Endothelial cell of umbilical vein (primary cell): ENCODE results near the gene KLK3. TPM values are rescaled to one million over a fixed set of nuclear protein-coding genes. Genes with fewer than 3 reads are reported as not detected.

Source experiments
- BruUV-seq: library from RNA; stranded (reverse); fragments of 400-500 nt; replicated peaks from 2 replicates; lab custom pipeline; 2021; lab: Mats Ljungman, UMichigan
- CTCF ChIA-PET: fragments of 300-600, 350-600 bp; sonication (Branson Sonifier 250); formaldehyde crosslinking; loops from one replicate; lab custom pipeline; 2021; ENCODE audit warnings: antibody characterized with exemption, inconsistent platforms; lab: Charles Lee
- POLR2A ChIA-PET: fragments of 300-600, 350-600 bp; sonication (Branson Sonifier 250); formaldehyde crosslinking; loops from one replicate; lab custom pipeline; 2021; ENCODE audit warnings: antibody characterized with exemption, inconsistent platforms; lab: Charles Lee
- DNase-seq: peaks from one replicate; pipeline ENCODE4 v3.0.0-alpha.2; 2011; ENCODE audit warnings: low read depth, low spot score
- FAIRE-seq: peaks from 2 replicates; lab custom pipeline; 2011; peaks lifted over from hg19 to GRCh38; lab: Jason Lieb, UNC
- H2AFZ ChIP-seq: 2 replicates; pipeline ENCODE4 v1.6.0; 2012; ENCODE audit warnings: low read depth, low read length, control low read depth, inconsistent platforms
- H3K27ac ChIP-seq: 2 replicates; pipeline ENCODE4 v1.5.1; 2011; ENCODE audit warnings: low read depth, mild to moderate bottlenecking, control low read depth, low read length, moderate library complexity; ENCODE audit not compliant: insufficient read depth
- H3K27me3 ChIP-seq, 2 experiments: 2 replicates each; pipeline versions ENCODE4 v1.6.0 to v1.6.1; 2011; ENCODE audit warnings: low read length in 2 of 2, mixed read lengths in 1 of 2; ENCODE audit not compliant: control insufficient read depth in 2 of 2, insufficient read depth in 2 of 2
- H3K36me3 ChIP-seq, 2 experiments: 2 replicates in 1 of 2; 3 replicates in 1 of 2; pipeline ENCODE4 v1.5.1; 2011; ENCODE audit warnings: low read length in 2 of 2, mild to moderate bottlenecking in 1 of 2, moderate library complexity in 1 of 2; ENCODE audit not compliant: control insufficient read depth in 2 of 2, insufficient read depth in 2 of 2; ENCODE audit errors: extremely low read depth in 1 of 2
- H3K4me1 ChIP-seq: 3 replicates; pipeline ENCODE4 v1.5.1; 2011; ENCODE audit warnings: mild to moderate bottlenecking, low read length; ENCODE audit not compliant: control insufficient read depth, insufficient read depth; ENCODE audit errors: extremely low read depth
- H3K4me2 ChIP-seq: 2 replicates; pipeline ENCODE4 v1.6.1; 2011; ENCODE audit warnings: low read length, control low read depth, mixed read lengths; ENCODE audit not compliant: insufficient read depth
- H3K4me3 ChIP-seq, 3 experiments: fragments of 200-600 bp in 1 of 3; sonication (generic), shearing (Covaris generic) in 1 of 3; replicated peaks in 1 of 3; 2 replicates each; pipeline ENCODE4 v1.5.1; 2011 to 2016; ENCODE audit warnings: control low read depth in 3 of 3, low read length in 3 of 3, mild to moderate bottlenecking in 2 of 3, inconsistent platforms in 1 of 3, low read depth in 1 of 3, moderate library complexity in 1 of 3; ENCODE audit not compliant: insufficient read depth in 1 of 3
- H3K79me2 ChIP-seq: 2 replicates; pipeline ENCODE4 v1.6.0; 2012; ENCODE audit warnings: low read length, inconsistent platforms; ENCODE audit not compliant: control insufficient read depth, insufficient read depth
- H3K9ac ChIP-seq: replicated peaks from 2 replicates; pipeline ENCODE3; 2011; ENCODE audit warnings: low read length, control low read depth; ENCODE audit not compliant: insufficient read depth; ENCODE audit errors: extremely low read depth
- H3K9me1 ChIP-seq: replicated peaks from 3 replicates; pipeline ENCODE4 v1.6.0; 2011; ENCODE audit warnings: mild to moderate bottlenecking, low read length; ENCODE audit not compliant: control insufficient read depth, insufficient read depth; ENCODE audit errors: extremely low read depth
- H3K9me3 ChIP-seq: replicated peaks from 2 replicates; pipeline ENCODE4 v1.5.1; 2012; ENCODE audit warnings: low read length, inconsistent platforms; ENCODE audit not compliant: control insufficient read depth, insufficient read depth
- H4K20me1 ChIP-seq: replicated peaks from 2 replicates; pipeline ENCODE3; 2011; ENCODE audit warnings: mild to moderate bottlenecking, low read length; ENCODE audit not compliant: control insufficient read depth, insufficient read depth; ENCODE audit errors: extremely low read depth
- CTCF ChIP-seq, 2 donors: IDR thresholded peaks; 1 replicate in 1 of 2; 2 replicates in 1 of 2; pipeline ENCODE4 v1.5.1; 2011; ENCODE audit warnings: low read length in 2 of 2, mild to moderate bottlenecking in 2 of 2, moderate library complexity in 2 of 2, control low read depth in 1 of 2, inconsistent platforms in 1 of 2, low read depth in 1 of 2; ENCODE audit not compliant: insufficient read depth in 1 of 2; ENCODE audit errors: extremely low read depth in 1 of 2
- EZH2 ChIP-seq: IDR thresholded peaks from 2 replicates; pipeline ENCODE4 v1.6.1; 2012; ENCODE audit warnings: borderline replicate concordance, low read depth, mild to moderate bottlenecking, moderate library complexity, low read length, inconsistent platforms; ENCODE audit not compliant: severe bottlenecking
- FOS ChIP-seq: IDR thresholded peaks from 2 replicates; pipeline ENCODE4 v1.6.1; 2011; ENCODE audit warnings: mild to moderate bottlenecking, low read length, moderate library complexity, borderline replicate concordance; ENCODE audit not compliant: insufficient read depth
- GATA2 ChIP-seq: IDR thresholded peaks from 2 replicates; pipeline ENCODE4 v1.7.0; 2011; ENCODE audit warnings: low read depth, mild to moderate bottlenecking, moderate library complexity, mixed read lengths, low read length; ENCODE audit not compliant: insufficient read length, insufficient read depth
- JUN ChIP-seq: IDR thresholded peaks from 2 replicates; pipeline ENCODE4 v1.6.1; 2011; ENCODE audit warnings: borderline replicate concordance, low read depth; ENCODE audit not compliant: insufficient read length, insufficient read depth
- MAX ChIP-seq: IDR thresholded peaks from 2 replicates; pipeline ENCODE4 v1.6.1; 2011; ENCODE audit not compliant: insufficient read depth, insufficient read length
- MYC ChIP-seq: IDR thresholded peaks from one replicate; pipeline ENCODE4 v1.6.1; 2011; ENCODE audit warnings: mild to moderate bottlenecking, low read depth, low read length
- POLR2A ChIP-seq: IDR thresholded peaks from 2 replicates; pipeline ENCODE4 v1.6.1; 2012; ENCODE audit warnings: low read depth, mild to moderate bottlenecking, control low read depth, low read length
- POLR2AphosphoS5 ChIP-seq: IDR thresholded peaks from 2 replicates; pipeline ENCODE4 v1.6.1; 2012; ENCODE audit warnings: low read depth, mild to moderate bottlenecking, control low read depth, low read length, moderate library complexity; ENCODE audit not compliant: insufficient read depth
- dilution Hi-C: fragments of 300-500 bp; cut with MboI; formaldehyde crosslinking; loops from one replicate; pipeline ENCODE4 v1.15.0; 2019; ENCODE audit warnings: low sequenced_read_pairs; ENCODE audit not compliant: extremely low pct_ligation_motif_present
- intact Hi-C: fragments of 100-400 bp; cut with micrococcal nuclease; formaldehyde crosslinking; loops from one replicate; pipeline ENCODE4 v1.10.0; 2022
- polyA plus RNA-seq, 4 experiments: library from polyadenylated mRNA; depleted of rRNA in 3 of 4; stranded (reverse) in 3 of 4; unstranded in 1 of 4; fragments of >200 nt; gene quantifications; 2 replicates each; pipeline versions ENCODE4 v1.2.1 to v1.2.3, GENCODE V29; 2011 to 2012; ENCODE audit warnings: missing spikeins in 1 of 4
- total RNA-seq: library from RNA; stranded (reverse); gene quantifications from 2 replicates; pipeline ENCODE4 v1.2.3, GENCODE V29; 2021

Gene KLK3
- total and polyA plus RNA-seq, 2 donors (not counting 3 experiments of a cell fraction or from before 2014, with no cell fraction given) = not detected

GRCh38 chr19:50826492-50827240 lies 28.0 kb upstream of the KLK3 start:
- TF ChIP-seq POLR2A (no peak), POLR2AphosphoS5 (no peak), CTCF (IDR thresholded peaks at IDR 0.05; ENCODE audit: extremely low read depth in 1 of 2, insufficient read depth in 1 of 2, low read depth in 1 of 2, low read length in 2 of 2) (no peak), MYC (no peak), EZH2 (no peak), MAX (no peak), GATA2 (no peak), FOS (no peak), JUN (no peak)
- BruUV-seq = no TSS peak
- Histone ChIP-seq H3K27ac (no peak overlapping the region), H4K20me1 (no peaks in the 10 kb centered on the region), H3K9me1 (no peaks in the 10 kb centered on the region), H3K36me3 (no peaks in the 10 kb centered on the region), H2AFZ (no peak overlapping the region), H3K79me2 (no peaks in the 10 kb centered on the region), H3K4me1 (no peaks in the 10 kb centered on the region), H3K9ac (no peak overlapping the region), H3K9me3 (no peaks in the 10 kb centered on the region), H3K27me3 (no peaks in the 10 kb centered on the region), H3K4me3 (no peak overlapping the region), H3K4me2 (no peak overlapping the region)
- DNase-seq = no peak
- POLR2A ChIA-PET = no interaction called here
- CTCF ChIA-PET = no interaction called here
- FAIRE-seq = no peak
- intact Hi-C loops = no loop called here
- dilution Hi-C loops = no loop called here
